HG03025 (cell line): ENCODE data around the gene TMEM119.

Experiments used
- ATAC-seq: cut with Tn5 transposase; IDR thresholded peaks from one replicate; pipeline ENCODE4 v1.9.1; 2021; ENCODE audit warnings: mild to moderate bottlenecking, moderate library complexity; ENCODE audit not compliant: unreplicated experiment, low FRiP score

Gene TMEM119

GRCh38 chr12:108618079-108618952 is 20.4 kb upstream of the TMEM119 start:
- ATAC-seq = no peak

GRCh38 chr12:108616941-108617858 is 19.3 kb upstream of the TMEM119 start:
- ATAC-seq = peak; percentile 67

GRCh38 chr12:108616359-108616758 is 18.5 kb upstream of the TMEM119 start:
- ATAC-seq = no peak

- ATAC-seq = no peak
Measured at GRCh38 chr12:108615918-108616317, 18.0 kb upstream of the TMEM119 start.

GRCh38 chr12:108614639-108615038 is 16.8 kb upstream of the TMEM119 start:
- no peak for ATAC-seq

- ATAC-seq = no peak
Measured at GRCh38 chr12:108614041-108614440, 16.2 kb upstream of the TMEM119 start.

- no peak for ATAC-seq
Measured at GRCh38 chr12:108613548-108613947, 15.7 kb upstream of the TMEM119 start.

- no peak for ATAC-seq
Measured at GRCh38 chr12:108612788-108613282, 15.0 kb upstream of the TMEM119 start.

- ATAC-seq = no peak
Measured at GRCh38 chr12:108611884-108612415, 14.1 kb upstream of the TMEM119 start.

GRCh38 chr12:108610856-108611605 is 13.1 kb upstream of the TMEM119 start:
- no peak for ATAC-seq

- ATAC-seq = no peak
Measured at GRCh38 chr12:108610336-108610815, 12.5 kb upstream of the TMEM119 start.

- no peak for ATAC-seq
Measured at GRCh38 chr12:108609537-108610335, 11.9 kb upstream of the TMEM119 start.

- no peak for ATAC-seq
Measured at GRCh38 chr12:108608616-108609015, 10.7 kb upstream of the TMEM119 start.

- no peak for ATAC-seq
Measured at GRCh38 chr12:108607981-108608600, 10.2 kb upstream of the TMEM119 start.

- no peak for ATAC-seq
Measured at GRCh38 chr12:108606492-108606891, 8.6 kb upstream of the TMEM119 start.

GRCh38 chr12:108605690-108606406 is 8.0 kb upstream of the TMEM119 start:
- no peak for ATAC-seq

GRCh38 chr12:108605000-108605689 is 7.3 kb upstream of the TMEM119 start:
- no peak for ATAC-seq
